ENCODE data around the gene DDX54. TPM values are rescaled to one million over a fixed set of nuclear protein-coding genes. Genes with fewer than 3 reads are reported as not detected.

Gene DDX54
- polyA plus RNA-seq (2013, experiment 1 of 2): 46.2 TPM
- 43.0 TPM for polyA plus RNA-seq (2013, experiment 2 of 2)

GRCh38 chr12:113185180-113186032 is at the start of gene DDX54, which contains the start of gene RITA1:
DDX54 (minus strand) TSS chr12:113185478; CDS start chr12:113185451, 27 bp downstream.
RITA1 (plus strand) TSS chr12:113185721; CDS start chr12:113186747, 1,026 bp downstream.
- no peaks in the 10 kb centered on the region for H3K9me3 ChIP-seq (ENCODE audit: insufficient read depth, low read depth, low read length)
- H3K9ac ChIP-seq (ENCODE audit: low read depth, low read length): peak within 1 kb of the TSS; percentile 94
- under 1% methylated on average over 89 of the region's 89 CpGs for WGBS
- H3K27me3 ChIP-seq (ENCODE audit: insufficient read depth, low read length): no peaks in the 10 kb centered on the region
- H3K36me3 ChIP-seq (ENCODE audit: insufficient read depth, low read length): peaks cover 36% of the 10 kb centered on the region
- H3K4me3 ChIP-seq (ENCODE audit: low read length): peak within 1 kb of the TSS; percentile 78
- peak within 1 kb of the TSS; percentile 83 for H3K27ac ChIP-seq (ENCODE audit: low read depth, low read length)
- H3K4me1 ChIP-seq (ENCODE audit: insufficient read depth, low read length): no peaks in the 10 kb centered on the region; the same call in 1 of the 2 replicates

GRCh38 chr12:113234483-113234882 is 49.2 kb upstream of the DDX54 start:
- Histone ChIP-seq H3K9ac (ENCODE audit: low read depth, low read length) (no peak overlapping the region), H3K4me3 (ENCODE audit: low read length) (no peak overlapping the region), H3K4me1 (ENCODE audit: insufficient read depth, low read length) (peaks cover 22% of the 10 kb centered on the region), H3K27me3 (ENCODE audit: insufficient read depth, low read length) (no peaks in the 10 kb centered on the region), H3K36me3 (ENCODE audit: insufficient read depth, low read length) (peaks cover 25% of the 10 kb centered on the region), H3K9me3 (ENCODE audit: insufficient read depth, low read depth, low read length) (no peaks in the 10 kb centered on the region), H3K27ac (ENCODE audit: low read depth, low read length) (no peak overlapping the region)
- WGBS: over 99% methylated on average over 4 of the region's 4 CpGs

- peaks cover 22% of the 10 kb centered on the region for H3K4me1 ChIP-seq (ENCODE audit: insufficient read depth, low read length)
- no peak overlapping the region for H3K9ac ChIP-seq (ENCODE audit: low read depth, low read length)
- no peak overlapping the region for H3K4me3 ChIP-seq (ENCODE audit: low read length)
These were observed 48.7 kb upstream of the DDX54 start for GRCh38 chr12:113233967-113234366.

GRCh38 chr12:113232840-113233585 is 47.7 kb upstream of the DDX54 start:
- WGBS: 49% methylated on average over 25 of the region's 25 CpGs
- H3K4me1 ChIP-seq (ENCODE audit: insufficient read depth, low read length): peaks cover 22% of the 10 kb centered on the region
- H3K36me3 ChIP-seq (ENCODE audit: insufficient read depth, low read length): peaks cover 30% of the 10 kb centered on the region
- H3K4me3 ChIP-seq (ENCODE audit: low read length): peak overlapping the region; percentile 24; the same call in 1 of the 2 replicates
- H3K27me3 ChIP-seq (ENCODE audit: insufficient read depth, low read length): no peaks in the 10 kb centered on the region
- H3K9ac ChIP-seq (ENCODE audit: low read depth, low read length): no peak overlapping the region
- H3K9me3 ChIP-seq (ENCODE audit: insufficient read depth, low read depth, low read length): no peaks in the 10 kb centered on the region
- peak overlapping the region; percentile 42; the same call in 1 of the 2 replicates for H3K27ac ChIP-seq (ENCODE audit: low read depth, low read length)

More at GRCh38 chr12:113233967-113234366, 48.7 kb upstream of the DDX54 start:
- no peaks in the 10 kb centered on the region for H3K9me3 ChIP-seq (ENCODE audit: insufficient read depth, low read depth, low read length)
- H3K27ac ChIP-seq (ENCODE audit: low read depth, low read length): no peak overlapping the region
- H3K27me3 ChIP-seq (ENCODE audit: insufficient read depth, low read length): no peaks in the 10 kb centered on the region
- H3K36me3 ChIP-seq (ENCODE audit: insufficient read depth, low read length): peaks cover 25% of the 10 kb centered on the region
- WGBS: 94% methylated on average over 4 of the region's 4 CpGs

- Histone ChIP-seq H3K4me1 (ENCODE audit: insufficient read depth, low read length) (peaks cover 22% of the 10 kb centered on the region), H3K27ac (ENCODE audit: low read depth, low read length) (peak overlapping the region; percentile 70), H3K27me3 (ENCODE audit: insufficient read depth, low read length) (no peaks in the 10 kb centered on the region), H3K9ac (ENCODE audit: low read depth, low read length) (peak overlapping the region; percentile 38; the same call in 1 of the 2 replicates), H3K9me3 (ENCODE audit: insufficient read depth, low read depth, low read length) (no peaks in the 10 kb centered on the region), H3K36me3 (ENCODE audit: insufficient read depth, low read length) (peaks cover 37% of the 10 kb centered on the region), H3K4me3 (ENCODE audit: low read length) (no peak overlapping the region)
- 93% methylated on average over 18 of the region's 18 CpGs for WGBS
These were observed 47.0 kb upstream of the DDX54 start for GRCh38 chr12:113232089-113232839.

- H3K9ac ChIP-seq (ENCODE audit: low read depth, low read length): peak overlapping the region; percentile 38; the same call in 1 of the 2 replicates
- no peak overlapping the region for H3K4me3 ChIP-seq (ENCODE audit: low read length)
- peak overlapping the region; percentile 70 for H3K27ac ChIP-seq (ENCODE audit: low read depth, low read length)
- no peaks in the 10 kb centered on the region for H3K27me3 ChIP-seq (ENCODE audit: insufficient read depth, low read length)
- WGBS: 77% methylated on average over 8 of the region's 8 CpGs
- no peaks in the 10 kb centered on the region for H3K9me3 ChIP-seq (ENCODE audit: insufficient read depth, low read depth, low read length)
- peaks cover 44% of the 10 kb centered on the region for H3K36me3 ChIP-seq (ENCODE audit: insufficient read depth, low read length)
- H3K4me1 ChIP-seq (ENCODE audit: insufficient read depth, low read length): peaks cover 22% of the 10 kb centered on the region
These were observed 46.2 kb upstream of the DDX54 start for GRCh38 chr12:113231235-113232088.

GRCh38 chr12:113230315-113231234 is 45.3 kb upstream of the DDX54 start:
- peak overlapping the region; percentile 15; the same call in 1 of the 2 replicates for H3K9ac ChIP-seq (ENCODE audit: low read depth, low read length)
- WGBS: 93% methylated on average over 15 of the region's 15 CpGs
- H3K27ac ChIP-seq (ENCODE audit: low read depth, low read length): peak overlapping the region; percentile 70
- no peaks in the 10 kb centered on the region for H3K27me3 ChIP-seq (ENCODE audit: insufficient read depth, low read length)
- no peaks in the 10 kb centered on the region for H3K9me3 ChIP-seq (ENCODE audit: insufficient read depth, low read depth, low read length)
- H3K36me3 ChIP-seq (ENCODE audit: insufficient read depth, low read length): peaks cover 44% of the 10 kb centered on the region
- H3K4me1 ChIP-seq (ENCODE audit: insufficient read depth, low read length): peaks cover 22% of the 10 kb centered on the region
- H3K4me3 ChIP-seq (ENCODE audit: low read length): no peak overlapping the region

GRCh38 chr12:113228394-113229028 is 43.2 kb upstream of the DDX54 start:
- Histone ChIP-seq H3K9ac (ENCODE audit: low read depth, low read length) (no peak overlapping the region), H3K36me3 (ENCODE audit: insufficient read depth, low read length) (peaks cover 44% of the 10 kb centered on the region), H3K27me3 (ENCODE audit: insufficient read depth, low read length) (no peaks in the 10 kb centered on the region), H3K27ac (ENCODE audit: low read depth, low read length) (no peak overlapping the region), H3K9me3 (ENCODE audit: insufficient read depth, low read depth, low read length) (no peaks in the 10 kb centered on the region), H3K4me1 (ENCODE audit: insufficient read depth, low read length) (peaks cover 19% of the 10 kb centered on the region), H3K4me3 (ENCODE audit: low read length) (no peak overlapping the region)
- 91% methylated on average over 5 of the region's 5 CpGs for WGBS
